Activated CD4-positive, alpha-beta T cell treated with anti-CD3 and anti-CD28 coated beads, Interleukin-10, Interleukin-2, amounts not matched to agents 100 ng/mL and 50 ng/mL, durations not matched to agents 16 hours and 8 hours (primary cell): ENCODE results near the gene SLC16A8.
A peak's percentile ranks its signal among the peaks of the same experiment; 100 is the strongest.
"Not testable (repeated sequence)": the region's sequence is repeated elsewhere in the genome, so short reads cannot be mapped to it uniquely, and the experiment has no call there.

Source experiments
- DNase-seq: peaks from one replicate; pipeline ENCODE4 v3.0.0-alpha.2; 2020

SLC16A8 gene

GRCh38 chr22:38083931-38084631, at the start of gene SLC16A8:
SLC16A8 (minus strand) TSS chr22:38084184; CDS start chr22:38082873, 1,311 bp downstream.
- no peak for DNase-seq

GRCh38 chr22:38133331-38133730, 49.3 kb upstream of the SLC16A8 start:
- DNase-seq, result no peak

- DNase-seq, result no peak
Observed at GRCh38 chr22:38132794-38133193, 48.8 kb upstream of the SLC16A8 start.

GRCh38 chr22:38132136-38132535, 48.2 kb upstream of the SLC16A8 start:
- no peak for DNase-seq

GRCh38 chr22:38131399-38131798, 47.4 kb upstream of the SLC16A8 start:
- DNase-seq, result no peak

- DNase-seq, result no peak
Observed at GRCh38 chr22:38129856-38130255, 45.9 kb upstream of the SLC16A8 start.

- DNase-seq, result no peak
Observed at GRCh38 chr22:38129021-38129420, 45.0 kb upstream of the SLC16A8 start.

GRCh38 chr22:38127869-38128268, 43.9 kb upstream of the SLC16A8 start:
- DNase-seq, result no peak

GRCh38 chr22:38126928-38127668, 43.1 kb upstream of the SLC16A8 start:
- DNase-seq, result no peak

- no peak for DNase-seq
Observed at GRCh38 chr22:38125751-38126201, 41.8 kb upstream of the SLC16A8 start.

- DNase-seq, result no peak
Observed at GRCh38 chr22:38125038-38125610, 41.1 kb upstream of the SLC16A8 start.

- DNase-seq, result no peak
Observed at GRCh38 chr22:38124236-38124974, 40.4 kb upstream of the SLC16A8 start.

- DNase-seq, result no peak
Observed at GRCh38 chr22:38122616-38123015, 38.6 kb upstream of the SLC16A8 start.

GRCh38 chr22:38120359-38121110, 36.6 kb upstream of the SLC16A8 start:
- no peak for DNase-seq

GRCh38 chr22:38118747-38119146, 34.8 kb upstream of the SLC16A8 start:
- not testable (repeated sequence) for DNase-seq

- no peak for DNase-seq
Observed at GRCh38 chr22:38118182-38118581, 34.2 kb upstream of the SLC16A8 start.

GRCh38 chr22:38117556-38117955, 33.6 kb upstream of the SLC16A8 start:
- not testable (repeated sequence) for DNase-seq

- DNase-seq, result no peak
Observed at GRCh38 chr22:38115423-38116205, 31.6 kb upstream of the SLC16A8 start.

GRCh38 chr22:38114484-38115398, 30.8 kb upstream of the SLC16A8 start:
- DNase-seq, result peak; percentile 82

- no peak for DNase-seq
Observed at GRCh38 chr22:38112381-38112780, 28.4 kb upstream of the SLC16A8 start.
